ENCODE results near the gene SURF1. TPM values are rescaled to one million over a fixed set of nuclear protein-coding genes. Genes with fewer than 3 reads are reported as not detected.
A peak's percentile ranks its signal among the peaks of the same experiment; 100 is the strongest.

Gene SURF1
- total and polyA plus RNA-seq, 10 of the 15 experiments (the other 5 are each of a cell fraction or from before 2014, with no cell fraction given), result 17.9 to 46.4 (median 29.6) TPM

DNA sequence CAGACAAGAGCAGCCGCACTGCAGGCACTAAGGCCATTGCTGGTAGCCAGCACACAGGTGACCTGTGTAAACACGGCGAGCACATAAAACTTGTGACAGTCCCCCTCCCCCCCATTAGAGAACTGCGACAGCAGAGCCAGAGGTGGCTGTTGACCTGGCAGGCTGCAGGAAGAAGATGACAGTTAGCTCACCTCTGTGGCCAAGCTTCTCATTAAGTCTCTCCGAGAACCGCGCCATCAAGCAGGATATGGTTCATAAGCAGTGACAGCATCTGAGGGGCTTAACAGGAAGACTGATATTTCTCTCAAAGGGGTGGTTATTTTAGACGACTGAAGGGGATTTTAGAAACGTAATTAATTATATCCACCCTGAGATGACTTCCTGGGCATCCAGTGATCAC is 14.4 kb upstream of the SURF1 start:
- Histone ChIP-seq H4K20me1 (ENCODE audit: control insufficient read depth, insufficient read depth) (peaks cover 35% of the 10 kb centered on the region), H2AFZ (ENCODE audit: control insufficient read depth, low read depth, low read length) (no peak overlapping the region), H3K27ac (ENCODE audit: control insufficient read depth, insufficient read depth) (peak overlapping the region; percentile 60), H3K9me3 (replicated peaks; ENCODE audit: control insufficient read depth, insufficient read depth, low read length) (no peaks in the 10 kb centered on the region), H3K4me2 (ENCODE audit: control insufficient read depth, insufficient read depth) (peak overlapping the region; percentile 80), H3K79me2 (ENCODE audit: control insufficient read depth, insufficient read depth, low read length) (peaks cover 86% of the 10 kb centered on the region), H3K4me1 (ENCODE audit: control insufficient read depth, insufficient read depth, low read length) (peaks cover 22% of the 10 kb centered on the region), H3K4me3 (no peak overlapping the region), H3K27me3 (replicated peaks in 1 of 2; ENCODE audit: control insufficient read depth in 2 of 2, insufficient read depth in 2 of 2, low read length in 1 of 2) (no peaks in the 10 kb centered on the region), H3K9ac (ENCODE audit: control insufficient read depth, insufficient read depth, low read length) (no peak overlapping the region), H3K36me3 (ENCODE audit: control insufficient read depth in 2 of 2, insufficient read depth in 2 of 2, low read length in 1 of 2) (peaks cover 22 to 28% of the 10 kb centered on the region in 2 experiments)
- RAD21 ChIA-PET (ENCODE audit: unreplicated experiment), result interaction anchor here (0.8 to 1.1 kb wide), 2 partner anchors 36 to 185 kb away, joined by 3 to 4 read pairs; no protein-coding TSS in a partner anchor
- POLR2A ChIA-PET, result interaction anchor here (0.6 to 2.8 kb wide), 7 partner anchors 11 to 184 kb away, joined by 3 to 13 read pairs (median 3); partner anchors contain the start of genes MED22, RPL7A, SURF1 and SURF6
- SMC1A ChIA-PET (ENCODE audit: uncharacterized antibody, unreplicated experiment), result interaction anchor here (1.1 to 1.2 kb wide), 2 partner anchors 23 to 184 kb away, joined by 3 read pairs; partner anchors contain the start of genes MED22 and RPL7A
- FAIRE-seq, result no peak
- no peak for ATAC-seq
- intact Hi-C loops (cut with micrococcal nuclease; ENCODE audit: unreplicated experiment) (loop anchor here (5.0 kb wide), 1 partner anchor 33 kb away; the partner anchor contains the start of gene SURF6), in situ Hi-C loops (cut with MboI) (no loop called here)
- CTCF ChIA-PET, result interaction anchor here (0.6 to 3.9 kb wide), 5 partner anchors 15 to 210 kb away, joined by 3 to 16 read pairs (median 3); partner anchors contain the start of genes SURF1 and SURF2
- DNase-seq (ENCODE audit: low read depth, low spot score), result no peak
- TF ChIP-seq PAX8 (IDR thresholded peaks at IDR 0.05) (no peak), CREB1 (IDR thresholded peaks at IDR 0.05; ENCODE audit: low read depth) (peak; percentile 13; the same call in 1 of the 2 replicates)
- TF ChIP-seq, protein P1, sequence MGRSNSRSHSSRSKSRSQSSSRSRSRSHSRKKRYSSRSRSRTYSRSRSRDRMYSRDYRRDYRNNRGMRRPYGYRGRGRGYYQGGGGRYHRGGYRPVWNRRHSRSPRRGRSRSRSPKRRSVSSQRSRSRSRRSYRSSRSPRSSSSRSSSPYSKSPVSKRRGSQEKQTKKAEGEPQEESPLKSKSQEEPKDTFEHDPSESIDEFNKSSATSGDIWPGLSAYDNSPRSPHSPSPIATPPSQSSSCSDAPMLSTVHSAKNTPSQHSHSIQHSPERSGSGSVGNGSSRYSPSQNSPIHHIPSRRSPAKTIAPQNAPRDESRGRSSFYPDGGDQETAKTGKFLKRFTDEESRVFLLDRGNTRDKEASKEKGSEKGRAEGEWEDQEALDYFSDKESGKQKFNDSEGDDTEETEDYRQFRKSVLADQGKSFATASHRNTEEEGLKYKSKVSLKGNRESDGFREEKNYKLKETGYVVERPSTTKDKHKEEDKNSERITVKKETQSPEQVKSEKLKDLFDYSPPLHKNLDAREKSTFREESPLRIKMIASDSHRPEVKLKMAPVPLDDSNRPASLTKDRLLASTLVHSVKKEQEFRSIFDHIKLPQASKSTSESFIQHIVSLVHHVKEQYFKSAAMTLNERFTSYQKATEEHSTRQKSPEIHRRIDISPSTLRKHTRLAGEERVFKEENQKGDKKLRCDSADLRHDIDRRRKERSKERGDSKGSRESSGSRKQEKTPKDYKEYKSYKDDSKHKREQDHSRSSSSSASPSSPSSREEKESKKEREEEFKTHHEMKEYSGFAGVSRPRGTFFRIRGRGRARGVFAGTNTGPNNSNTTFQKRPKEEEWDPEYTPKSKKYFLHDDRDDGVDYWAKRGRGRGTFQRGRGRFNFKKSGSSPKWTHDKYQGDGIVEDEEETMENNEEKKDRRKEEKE (IDR thresholded peaks at IDR 0.05), result no peak
- WGBS (ENCODE audit: insufficient coverage, insufficient replicate concordance, low lambda C conversion rate, missing lambda C conversion rate), result 45% methylated on average over 9 of the region's 9 CpGs
- no TSS peak for BruUV-seq (replicated peaks)

DNA sequence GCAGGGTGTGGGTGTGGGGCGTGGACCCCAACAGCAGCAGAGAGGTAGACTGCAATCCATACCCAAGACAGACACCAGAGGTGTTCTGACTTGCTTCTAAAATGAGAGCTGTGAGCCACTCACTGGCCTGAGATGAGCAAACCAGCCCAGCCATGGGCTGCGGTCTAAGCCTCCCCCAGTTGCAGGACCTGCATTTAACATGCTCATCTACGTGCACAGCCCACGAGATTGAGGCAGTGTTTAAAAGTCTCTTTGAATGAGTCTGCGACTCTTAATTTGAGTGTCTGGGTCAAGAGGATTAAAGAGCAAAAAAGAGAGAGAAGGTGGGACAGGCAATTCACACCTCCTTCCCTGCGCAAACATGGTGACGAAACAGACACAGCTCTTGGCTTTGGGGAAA is 13.6 kb upstream of the SURF1 start:
- RAD21 ChIA-PET (ENCODE audit: unreplicated experiment), result no interaction called here
- POLR2A ChIA-PET, result interaction anchor here (1.1 to 1.4 kb wide), 2 partner anchors 13 to 14 kb away, joined by 3 read pairs; partner anchors contain the start of gene SURF1
- intact Hi-C loops (cut with micrococcal nuclease; ENCODE audit: unreplicated experiment), result loop anchor here (5.0 kb wide), 1 partner anchor 33 kb away; the partner anchor contains the start of gene SURF6
- peaks cover 78% of the 10 kb centered on the region for H3K79me2 ChIP-seq (ENCODE audit: control insufficient read depth, insufficient read depth, low read length)
- ATAC-seq (no peak), DNase-seq (ENCODE audit: low read depth, low spot score) (no peak), FAIRE-seq (no peak)
- SMC1A ChIA-PET (ENCODE audit: uncharacterized antibody, unreplicated experiment), result no interaction called here
- no peak overlapping the region for H3K9ac ChIP-seq (ENCODE audit: control insufficient read depth, insufficient read depth, low read length)
- no peaks in the 10 kb centered on the region for H3K27me3 ChIP-seq (replicated peaks in 1 of 2; ENCODE audit: control insufficient read depth in 2 of 2, insufficient read depth in 2 of 2, low read length in 1 of 2)
- H4K20me1 ChIP-seq (ENCODE audit: control insufficient read depth, insufficient read depth), result peaks cover 37% of the 10 kb centered on the region
- H3K4me3 ChIP-seq, result no peak overlapping the region
- no peak overlapping the region for H2AFZ ChIP-seq (ENCODE audit: control insufficient read depth, low read depth, low read length)
- CTCF ChIA-PET, result no interaction called here
- H3K4me1 ChIP-seq (ENCODE audit: control insufficient read depth, insufficient read depth, low read length), result peaks cover 22% of the 10 kb centered on the region
- BruUV-seq (replicated peaks), result no TSS peak
- no peak overlapping the region for H3K4me2 ChIP-seq (ENCODE audit: control insufficient read depth, insufficient read depth)
- in situ Hi-C loops (cut with MboI), result no loop called here
- peaks cover 24 to 35% of the 10 kb centered on the region in 2 experiments for H3K36me3 ChIP-seq (ENCODE audit: control insufficient read depth in 2 of 2, insufficient read depth in 2 of 2, low read length in 1 of 2)
- WGBS (ENCODE audit: insufficient coverage, insufficient replicate concordance, low lambda C conversion rate, missing lambda C conversion rate), result 50% methylated on average over 7 of the region's 7 CpGs
- no peak overlapping the region for H3K27ac ChIP-seq (ENCODE audit: control insufficient read depth, insufficient read depth)
- H3K9me3 ChIP-seq (replicated peaks; ENCODE audit: control insufficient read depth, insufficient read depth, low read length), result no peaks in the 10 kb centered on the region
- TF ChIP-seq, protein P2, sequence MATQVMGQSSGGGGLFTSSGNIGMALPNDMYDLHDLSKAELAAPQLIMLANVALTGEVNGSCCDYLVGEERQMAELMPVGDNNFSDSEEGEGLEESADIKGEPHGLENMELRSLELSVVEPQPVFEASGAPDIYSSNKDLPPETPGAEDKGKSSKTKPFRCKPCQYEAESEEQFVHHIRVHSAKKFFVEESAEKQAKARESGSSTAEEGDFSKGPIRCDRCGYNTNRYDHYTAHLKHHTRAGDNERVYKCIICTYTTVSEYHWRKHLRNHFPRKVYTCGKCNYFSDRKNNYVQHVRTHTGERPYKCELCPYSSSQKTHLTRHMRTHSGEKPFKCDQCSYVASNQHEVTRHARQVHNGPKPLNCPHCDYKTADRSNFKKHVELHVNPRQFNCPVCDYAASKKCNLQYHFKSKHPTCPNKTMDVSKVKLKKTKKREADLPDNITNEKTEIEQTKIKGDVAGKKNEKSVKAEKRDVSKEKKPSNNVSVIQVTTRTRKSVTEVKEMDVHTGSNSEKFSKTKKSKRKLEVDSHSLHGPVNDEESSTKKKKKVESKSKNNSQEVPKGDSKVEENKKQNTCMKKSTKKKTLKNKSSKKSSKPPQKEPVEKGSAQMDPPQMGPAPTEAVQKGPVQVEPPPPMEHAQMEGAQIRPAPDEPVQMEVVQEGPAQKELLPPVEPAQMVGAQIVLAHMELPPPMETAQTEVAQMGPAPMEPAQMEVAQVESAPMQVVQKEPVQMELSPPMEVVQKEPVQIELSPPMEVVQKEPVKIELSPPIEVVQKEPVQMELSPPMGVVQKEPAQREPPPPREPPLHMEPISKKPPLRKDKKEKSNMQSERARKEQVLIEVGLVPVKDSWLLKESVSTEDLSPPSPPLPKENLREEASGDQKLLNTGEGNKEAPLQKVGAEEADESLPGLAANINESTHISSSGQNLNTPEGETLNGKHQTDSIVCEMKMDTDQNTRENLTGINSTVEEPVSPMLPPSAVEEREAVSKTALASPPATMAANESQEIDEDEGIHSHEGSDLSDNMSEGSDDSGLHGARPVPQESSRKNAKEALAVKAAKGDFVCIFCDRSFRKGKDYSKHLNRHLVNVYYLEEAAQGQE (IDR thresholded peaks at IDR 0.05; ENCODE audit: low read depth, low read length), result no peak
- no peak for TF ChIP-seq BACH1 (IDR thresholded peaks at IDR 0.05; ENCODE audit: borderline replicate concordance)
- TF ChIP-seq, protein P3, sequence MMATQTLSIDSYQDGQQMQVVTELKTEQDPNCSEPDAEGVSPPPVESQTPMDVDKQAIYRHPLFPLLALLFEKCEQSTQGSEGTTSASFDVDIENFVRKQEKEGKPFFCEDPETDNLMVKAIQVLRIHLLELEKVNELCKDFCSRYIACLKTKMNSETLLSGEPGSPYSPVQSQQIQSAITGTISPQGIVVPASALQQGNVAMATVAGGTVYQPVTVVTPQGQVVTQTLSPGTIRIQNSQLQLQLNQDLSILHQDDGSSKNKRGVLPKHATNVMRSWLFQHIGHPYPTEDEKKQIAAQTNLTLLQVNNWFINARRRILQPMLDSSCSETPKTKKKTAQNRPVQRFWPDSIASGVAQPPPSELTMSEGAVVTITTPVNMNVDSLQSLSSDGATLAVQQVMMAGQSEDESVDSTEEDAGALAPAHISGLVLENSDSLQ (IDR thresholded peaks at IDR 0.05), result no peak
- TF ChIP-seq RCOR1 (conservative IDR thresholded peaks at IDR 0.05; ENCODE audit: low read depth, low read length), result no peak
- TF ChIP-seq SREBF2 (IDR thresholded peaks at IDR 0.05; ENCODE audit: low read length), result no peak
- TF ChIP-seq POLR2AphosphoS2 (IDR thresholded peaks at IDR 0.05; ENCODE audit: low read depth, low read length), result no peak
